ENCODE data around the gene FOXI3.

The FOXI3 gene

DNA sequence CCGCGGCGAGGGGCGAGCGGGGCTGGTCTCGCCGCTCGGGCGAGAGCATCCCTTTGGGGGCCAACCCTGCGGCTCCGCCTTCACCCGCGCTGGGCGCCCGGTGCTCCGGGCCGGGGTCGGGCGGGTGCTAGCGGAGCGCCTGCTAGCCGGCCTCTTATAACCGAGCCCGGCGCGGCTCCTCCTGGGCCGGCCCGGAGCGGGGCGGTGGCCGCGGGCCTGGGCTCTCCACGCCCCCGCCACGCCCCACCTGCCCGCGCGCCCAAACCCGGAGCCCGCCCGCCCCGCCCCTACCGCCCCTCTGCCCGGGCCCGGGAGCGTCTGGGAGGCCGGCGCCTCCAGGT lies at the start of gene FOXI3:
TSS of gene FOXI3 (minus strand) at position 129 of the 341 bp plus-strand sequence. CDS start 158 bp downstream, outside the sequence.
- no peak for DNase-seq

DNA sequence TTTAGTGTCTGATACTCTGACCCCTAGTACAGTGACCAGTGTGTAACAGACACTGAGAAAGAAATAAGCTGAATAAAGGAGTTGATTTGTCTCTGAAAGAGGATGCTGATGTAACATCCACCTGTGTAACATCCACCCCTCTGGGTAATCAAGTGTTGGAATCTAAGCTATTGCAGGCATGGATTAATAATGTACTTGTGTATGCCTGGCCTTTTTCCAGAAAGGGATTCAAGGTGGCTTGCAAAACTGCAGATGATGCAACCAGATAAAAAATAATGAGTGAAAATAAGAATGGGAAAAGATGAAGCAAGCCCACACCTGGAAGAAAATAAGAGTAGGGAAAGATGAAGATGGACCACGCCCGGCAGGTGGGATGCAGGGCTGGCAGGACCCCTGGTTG lies 48.2 kb upstream of the FOXI3 start:
- DNase-seq, result no peak

DNA sequence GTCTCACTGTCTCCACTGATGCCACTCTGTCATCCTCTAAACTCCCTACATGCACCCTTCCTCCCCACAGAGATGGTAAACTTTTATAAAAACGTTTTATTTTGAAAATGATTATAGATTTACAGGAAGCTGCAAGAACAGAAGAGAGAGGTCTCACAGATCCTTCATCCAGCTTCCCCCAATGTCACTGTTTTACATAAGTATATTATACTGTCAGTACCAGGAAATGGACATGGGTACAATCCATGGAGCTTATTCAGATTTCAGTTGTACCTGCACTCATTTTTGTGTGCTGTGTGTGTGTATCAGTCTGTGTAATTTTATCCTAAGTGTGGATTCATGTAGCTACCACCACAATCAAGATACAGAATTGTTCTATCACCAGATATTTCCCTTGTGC lies 46.7 kb upstream of the FOXI3 start:
- DNase-seq, result no peak

DNA sequence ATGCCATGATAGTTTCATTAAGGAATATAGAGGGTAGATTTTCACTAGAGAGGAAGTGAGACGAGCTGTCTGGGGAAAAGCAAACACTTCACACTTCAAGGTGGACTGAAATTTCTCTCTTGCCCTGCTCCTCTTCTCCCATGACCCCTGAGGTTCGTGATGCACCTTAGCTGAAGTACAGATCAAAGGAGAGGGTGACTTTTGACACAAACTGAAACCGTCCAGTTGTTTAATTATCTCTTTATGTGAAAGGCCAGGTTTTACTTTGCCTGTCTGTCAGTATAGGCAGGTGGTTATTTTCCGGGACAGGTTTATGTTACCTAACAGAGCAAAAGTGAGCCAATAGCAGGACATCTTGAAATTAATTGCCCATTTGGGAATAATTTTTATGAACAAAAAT lies 41.0 kb upstream of the FOXI3 start:
- no peak for DNase-seq

DNA sequence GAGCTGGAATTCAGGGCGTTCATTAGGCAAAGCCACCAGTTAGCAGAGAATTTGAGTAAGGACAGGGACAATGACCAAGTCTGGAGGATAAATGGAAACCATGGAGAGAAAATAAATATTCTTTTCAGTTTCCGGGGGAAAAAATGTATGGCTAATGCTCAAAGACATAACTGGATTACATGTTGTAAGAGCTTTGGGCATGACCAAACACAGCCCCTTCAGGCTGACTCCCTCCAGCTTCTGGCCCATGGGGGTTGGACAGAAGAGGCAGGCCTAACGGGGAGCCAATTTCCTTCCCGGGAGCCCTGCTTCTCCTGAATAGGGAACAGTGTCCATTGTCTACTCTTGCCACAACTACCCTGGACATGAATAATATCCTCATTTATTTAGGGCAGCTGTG lies 39.5 kb upstream of the FOXI3 start:
- DNase-seq, result no peak

DNA sequence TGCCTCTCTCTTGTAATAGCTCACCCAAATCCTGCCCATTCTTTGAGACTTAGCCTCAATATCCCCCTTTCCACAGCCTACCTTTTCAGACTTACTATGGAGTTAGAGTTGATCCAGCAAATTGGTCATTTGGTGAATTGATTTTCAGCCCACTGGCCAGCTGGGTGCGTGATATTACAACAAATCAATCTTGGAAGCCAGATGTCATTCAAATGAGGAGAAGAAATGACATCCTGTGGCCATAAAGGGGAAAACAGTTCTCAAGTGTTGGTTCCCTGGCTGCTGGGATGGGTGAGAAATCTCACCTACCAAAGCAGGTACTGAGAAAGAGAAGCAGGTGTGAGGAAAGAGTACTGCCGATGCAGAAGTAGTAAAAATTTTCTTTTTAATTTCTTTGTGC lies 36.7 kb upstream of the FOXI3 start:
- no peak for DNase-seq

DNA sequence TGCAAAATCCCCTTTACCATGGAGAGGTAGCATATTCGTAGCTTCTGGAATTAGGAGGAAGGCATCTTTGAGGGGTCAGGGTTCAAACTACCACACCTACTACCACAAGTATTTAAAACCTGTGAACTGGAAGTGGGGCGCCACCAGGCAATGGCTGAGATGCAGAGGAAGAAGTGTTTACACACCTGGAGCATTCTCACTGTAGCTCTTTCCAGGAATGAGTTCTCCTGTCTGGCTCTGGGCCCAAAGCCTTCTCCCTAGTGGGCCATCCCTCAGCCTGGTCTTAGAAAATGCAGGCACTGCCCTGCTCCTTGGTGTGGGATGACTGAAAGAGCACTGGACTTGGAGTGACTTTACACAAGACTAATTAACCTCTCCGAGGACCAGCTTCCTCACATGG lies 30.7 kb upstream of the FOXI3 start:
- DNase-seq, result no peak

DNA sequence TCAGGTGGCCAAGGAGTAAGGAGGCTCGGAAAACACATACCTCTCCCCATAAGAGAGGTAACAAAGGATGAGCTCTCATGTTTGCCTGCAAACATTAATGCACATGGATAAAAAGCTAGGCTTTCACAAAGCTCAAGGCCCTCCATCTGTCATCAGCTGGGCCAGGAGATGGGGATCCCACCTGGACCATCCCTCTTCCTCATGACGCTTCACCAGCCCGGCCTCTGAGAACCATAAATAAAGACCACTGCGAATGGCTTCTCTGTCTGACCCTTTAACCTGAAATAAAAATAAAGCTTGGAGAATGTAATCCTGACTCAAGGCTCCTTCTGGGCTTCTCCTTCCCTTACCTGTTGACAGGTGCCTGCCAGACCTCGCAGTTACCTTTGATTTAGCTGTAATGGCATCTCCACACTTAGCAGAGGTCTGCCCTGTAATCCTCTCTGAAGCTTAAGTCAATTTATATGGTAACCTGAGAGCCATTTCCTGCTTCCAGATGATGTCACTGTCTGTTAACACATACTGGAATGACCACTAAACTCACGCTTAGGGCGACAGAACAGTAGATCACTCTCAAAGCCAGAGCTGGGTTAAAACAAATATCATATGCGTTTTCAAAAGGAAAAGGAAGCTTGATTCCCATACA lies 29.3 kb upstream of the FOXI3 start:
- no peak for DNase-seq

DNA sequence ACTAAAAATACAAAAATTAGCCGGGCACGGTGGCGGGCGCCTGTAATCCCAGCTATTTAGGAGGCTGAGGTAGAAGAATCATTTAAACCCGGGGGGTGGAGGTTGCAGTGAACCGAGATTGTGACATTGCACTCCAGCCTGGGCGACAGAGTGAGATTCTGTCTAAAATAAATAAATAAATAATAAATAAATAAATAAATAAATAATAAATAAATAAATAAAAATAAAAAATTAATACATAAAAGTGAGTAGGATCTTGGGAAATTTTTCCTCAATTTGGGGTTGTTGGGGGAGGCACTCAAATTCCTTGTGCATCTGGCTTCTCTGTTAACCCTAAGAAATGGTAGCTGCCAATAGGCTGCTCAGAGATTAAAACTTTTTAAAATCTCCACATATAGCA lies 20.3 kb upstream of the FOXI3 start:
- no peak for DNase-seq

DNA sequence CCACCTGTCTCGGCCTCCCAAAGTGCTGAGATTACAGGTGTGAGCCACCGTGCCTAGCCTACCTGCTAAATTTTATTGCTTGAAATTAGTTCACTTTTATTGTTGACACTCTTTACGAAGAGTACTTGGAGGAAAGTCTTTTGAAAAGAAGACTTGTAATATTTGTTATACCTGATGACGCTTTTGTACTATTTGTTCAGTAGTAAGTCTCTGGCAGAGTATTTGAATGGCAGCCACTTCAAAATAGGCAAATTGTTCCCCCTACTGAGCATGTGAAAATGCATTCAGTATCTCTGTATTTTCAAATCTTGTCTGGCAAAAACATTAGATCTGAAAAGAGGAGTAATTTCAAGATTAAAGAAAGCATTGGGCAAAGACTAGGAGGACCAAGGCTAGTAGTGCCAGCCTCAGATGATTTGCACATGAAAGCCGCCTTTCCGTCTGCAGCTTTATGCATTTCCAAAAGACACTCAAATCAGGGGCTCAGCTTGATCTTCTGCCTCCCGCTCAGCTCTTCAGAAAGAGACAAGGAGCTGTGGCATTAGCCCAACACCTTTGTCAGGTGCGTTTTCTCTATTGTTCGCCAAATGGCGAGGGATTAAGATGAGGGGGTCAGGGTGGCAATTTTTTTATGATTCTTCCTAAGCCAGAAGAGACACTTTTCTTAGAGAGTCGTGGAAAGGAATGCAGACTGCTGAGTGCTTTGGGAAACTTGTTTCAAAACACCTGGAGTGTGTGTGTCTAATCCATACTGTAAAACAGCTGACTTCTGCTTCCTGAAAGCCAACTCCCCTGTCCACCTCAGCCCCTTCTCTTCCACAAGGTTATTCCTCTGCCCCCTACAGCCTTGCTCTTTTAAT lies 18.8 kb upstream of the FOXI3 start:
- no peak for DNase-seq

DNA sequence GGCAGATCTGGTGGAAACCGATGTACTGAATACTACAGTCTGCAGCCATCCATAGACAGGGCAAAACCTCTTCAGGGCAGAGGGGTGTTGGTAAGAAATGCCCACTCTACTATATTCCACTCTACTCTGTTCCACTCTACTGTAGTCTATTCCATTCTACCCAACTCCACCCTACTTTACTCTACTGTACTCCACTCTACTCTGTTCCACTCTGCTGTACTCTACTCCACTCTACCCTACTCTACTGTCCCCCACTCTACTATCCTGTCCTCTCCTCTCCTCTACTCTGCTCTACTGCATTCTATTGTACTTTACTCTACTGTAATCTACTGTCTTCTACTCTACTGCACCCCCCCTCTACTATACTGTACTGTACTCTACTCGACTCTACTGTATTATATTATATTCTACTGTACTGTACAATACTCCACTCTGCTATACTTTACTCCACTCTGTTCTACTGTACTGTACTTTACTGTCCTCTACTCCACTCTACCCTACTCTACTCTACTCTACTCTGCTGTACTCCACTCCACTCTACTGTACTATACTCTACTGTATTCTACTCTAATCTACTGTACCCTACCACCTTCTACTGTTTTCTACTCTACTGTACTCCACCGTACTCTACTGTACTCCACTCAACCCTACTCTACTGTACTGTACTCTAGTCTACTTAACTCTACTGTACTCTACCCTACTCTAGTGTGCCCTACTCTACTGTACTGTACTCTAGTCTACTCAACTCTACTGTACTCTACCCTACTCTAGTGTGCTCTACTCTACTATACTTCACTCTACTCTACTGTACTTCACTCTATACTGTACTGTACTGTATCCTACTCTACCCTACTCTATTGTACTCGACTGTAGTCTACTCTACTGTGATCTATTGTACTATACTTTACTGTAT lies 17.0 kb upstream of the FOXI3 start:
- DNase-seq, result no peak

DNA sequence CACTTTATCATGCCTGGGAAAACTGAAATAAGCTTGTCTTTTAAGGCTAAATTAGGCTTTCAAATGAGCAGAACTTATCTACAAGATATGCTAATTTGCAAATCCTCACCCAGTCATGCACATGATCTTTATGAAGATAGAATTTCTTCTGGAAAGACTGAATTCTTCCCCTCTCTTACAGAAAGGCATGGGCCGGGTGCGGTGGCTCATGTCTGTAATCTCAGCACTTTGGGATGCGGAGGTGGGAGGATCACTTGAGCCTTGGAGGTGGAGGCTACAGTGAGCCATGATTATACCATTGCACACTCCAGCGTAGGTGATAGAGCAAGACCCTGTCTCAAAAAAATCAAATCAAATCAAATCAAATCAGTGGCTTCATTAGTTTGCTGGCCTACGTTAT lies 11.7 kb upstream of the FOXI3 start:
- no peak for DNase-seq

DNA sequence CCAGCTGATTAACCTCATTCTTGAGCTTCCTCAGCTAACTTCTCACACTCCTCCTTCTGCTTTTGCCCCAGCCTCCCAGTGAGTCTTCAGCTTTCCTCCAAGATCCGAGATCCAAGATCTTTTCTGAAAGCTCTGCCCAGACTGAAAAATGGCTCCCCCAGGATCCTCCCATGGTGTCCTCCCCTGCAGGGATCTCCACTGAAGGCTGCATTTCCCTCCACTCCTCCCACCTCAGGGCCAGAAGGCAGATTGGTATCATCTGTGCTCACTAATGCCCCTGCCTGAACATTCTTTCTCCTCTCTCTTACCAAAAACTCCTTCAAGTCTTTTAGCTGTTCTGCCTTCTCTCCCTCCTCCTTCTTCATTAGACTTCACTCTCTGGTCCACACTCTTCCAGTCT lies 6.1 kb upstream of the FOXI3 start:
- no peak for DNase-seq

DNA sequence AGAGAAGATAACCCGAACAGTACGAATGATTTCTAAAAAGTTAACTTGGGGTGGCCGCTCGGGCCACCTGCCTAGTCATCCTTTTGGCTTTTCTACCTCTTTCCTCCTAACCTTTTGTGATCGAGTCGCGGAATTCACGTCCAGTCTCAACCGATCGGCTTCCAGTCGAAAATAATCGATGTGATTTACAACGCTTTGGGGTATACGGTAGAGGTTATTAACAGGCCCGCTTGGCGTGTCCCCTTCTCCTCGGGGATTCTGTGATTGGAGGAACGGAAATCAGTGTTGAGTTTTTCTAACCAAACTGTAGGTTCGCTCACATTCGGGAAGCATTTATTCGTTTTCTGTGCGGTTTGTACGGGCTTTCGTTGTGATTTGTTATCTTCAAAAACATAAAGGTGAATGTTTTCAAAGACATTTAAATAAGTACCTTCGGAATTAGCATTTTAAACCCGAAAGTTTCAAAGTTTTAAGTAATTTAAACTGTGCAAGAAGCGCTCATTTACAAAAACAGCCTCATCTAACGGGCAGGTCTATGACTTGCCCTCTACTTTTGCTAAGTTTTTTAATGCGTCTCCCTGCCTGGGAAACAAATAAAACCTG lies 588 bp upstream of the FOXI3 start:
- DNase-seq, result no peak

DNA sequence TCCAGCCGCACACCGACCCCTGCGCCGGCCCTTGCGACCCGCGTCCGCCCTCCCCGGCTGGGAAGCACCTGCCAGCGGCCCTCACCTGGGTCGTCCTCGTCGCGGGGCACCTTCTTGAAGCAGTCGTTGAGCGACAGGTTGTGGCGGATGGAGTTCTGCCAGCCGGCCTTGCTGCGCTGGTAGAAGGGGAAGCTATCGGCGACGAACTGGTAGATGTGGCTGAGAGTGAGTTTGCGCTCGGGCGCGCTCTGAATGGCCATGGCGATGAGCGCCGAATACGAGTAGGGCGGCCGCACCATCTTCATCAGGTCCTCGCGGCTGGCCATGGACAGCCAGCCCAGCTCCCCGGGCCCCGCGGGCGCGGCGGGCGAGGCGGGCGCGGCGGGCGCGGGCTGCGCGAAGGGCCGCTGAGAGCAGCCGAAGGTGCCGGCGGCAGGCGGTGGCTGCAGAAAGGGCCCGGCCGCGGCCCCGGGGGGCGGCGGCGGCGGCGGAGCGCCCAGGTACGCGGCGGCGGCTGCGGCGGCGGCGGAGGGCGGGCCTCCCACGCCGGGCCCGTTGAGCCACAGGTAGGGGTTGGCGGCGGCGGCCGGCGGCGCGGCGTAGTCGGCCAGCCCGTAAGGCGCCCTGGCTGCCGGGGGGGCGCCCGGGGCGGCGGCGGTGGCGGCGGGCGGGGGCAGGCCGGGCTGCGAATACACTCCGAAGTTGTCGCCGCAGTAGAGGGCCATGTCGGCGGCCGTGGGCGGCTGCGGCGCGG lies 505 bp downstream of the FOXI3 start:
- peak; percentile 5 for DNase-seq

DNA sequence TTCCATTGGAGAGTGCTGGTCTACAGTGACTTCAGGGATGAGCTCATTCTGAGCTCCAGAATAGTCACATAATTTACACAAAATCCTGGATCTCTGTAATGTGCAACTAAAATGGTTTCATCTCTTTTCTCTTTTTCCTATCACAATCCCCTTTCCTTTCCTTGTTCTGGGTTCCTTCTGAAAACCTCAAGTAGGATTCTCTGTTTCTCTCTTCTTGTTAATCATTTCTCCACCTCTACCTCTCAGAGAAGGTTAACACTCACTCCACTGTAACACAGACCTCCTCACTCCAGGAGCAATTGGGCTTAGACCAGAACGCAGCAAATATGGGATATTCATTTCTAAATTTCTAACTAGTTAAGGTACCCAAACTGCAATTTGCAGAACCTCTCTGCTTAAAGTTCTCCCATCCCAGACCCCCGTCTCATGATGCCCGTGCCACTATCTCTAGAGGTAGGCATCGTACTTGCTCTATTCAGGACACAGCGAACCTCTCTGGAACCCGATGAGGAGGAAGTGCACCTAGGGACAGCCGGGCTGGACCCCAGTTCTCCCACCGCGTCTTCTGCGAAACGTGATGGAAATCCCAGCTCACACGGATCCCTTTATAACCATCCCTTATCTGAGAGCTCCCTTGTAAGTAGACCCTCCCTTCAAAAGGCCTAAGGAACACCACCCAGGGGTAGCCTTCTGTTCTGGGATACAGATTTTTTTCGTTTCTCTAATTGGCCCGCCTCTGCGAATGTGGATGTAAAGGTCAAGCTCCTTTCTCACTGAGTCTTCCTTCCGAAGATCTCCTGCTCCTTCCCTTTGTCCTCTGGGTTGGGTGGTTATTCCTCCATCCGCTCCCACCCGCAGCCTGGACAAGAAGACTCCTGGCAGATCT lies 1.3 kb downstream of the FOXI3 start:
- DNase-seq, result no peak

DNA sequence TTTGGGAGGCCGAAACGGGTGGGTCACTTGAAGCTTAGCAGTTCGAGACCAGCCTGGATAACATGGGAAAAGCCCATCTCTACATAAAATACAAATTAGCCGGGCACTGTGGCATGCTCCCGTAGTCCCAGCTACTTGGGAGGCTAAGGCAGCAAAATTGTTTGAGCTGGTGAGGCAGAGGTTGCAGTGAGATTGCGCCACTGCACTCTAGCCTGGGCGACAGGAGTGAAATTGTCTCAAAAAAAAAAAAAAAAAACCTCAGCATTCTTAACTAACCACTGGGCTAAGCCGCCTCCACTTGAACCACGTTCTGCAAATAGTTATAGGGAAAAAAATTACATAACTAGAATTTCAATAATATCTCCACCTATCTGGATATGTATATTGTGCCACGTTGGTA lies 2.3 kb downstream of the FOXI3 start:
- DNase-seq, result no peak

DNA sequence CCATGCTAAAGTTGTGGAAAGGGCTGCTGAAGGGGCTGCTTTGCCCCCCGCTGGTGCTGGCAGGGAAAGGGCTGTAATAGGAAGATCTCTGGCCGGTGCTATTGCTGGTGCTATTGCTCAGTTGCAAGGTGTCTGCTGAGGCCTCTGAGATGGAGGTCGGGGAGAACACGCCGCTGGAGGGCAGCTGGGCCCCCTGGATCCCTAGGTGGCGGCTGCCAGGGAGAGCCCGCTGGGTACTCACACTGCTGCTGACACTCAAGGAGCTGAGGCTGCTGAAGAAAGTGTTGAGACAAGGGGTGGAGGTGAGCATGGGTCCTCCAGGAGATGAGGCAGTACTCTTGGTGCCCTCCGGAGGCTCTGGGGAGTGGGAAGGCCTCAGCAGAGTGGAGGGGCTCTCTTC lies 4.2 kb downstream of the FOXI3 start:
- no peak for DNase-seq

DNA sequence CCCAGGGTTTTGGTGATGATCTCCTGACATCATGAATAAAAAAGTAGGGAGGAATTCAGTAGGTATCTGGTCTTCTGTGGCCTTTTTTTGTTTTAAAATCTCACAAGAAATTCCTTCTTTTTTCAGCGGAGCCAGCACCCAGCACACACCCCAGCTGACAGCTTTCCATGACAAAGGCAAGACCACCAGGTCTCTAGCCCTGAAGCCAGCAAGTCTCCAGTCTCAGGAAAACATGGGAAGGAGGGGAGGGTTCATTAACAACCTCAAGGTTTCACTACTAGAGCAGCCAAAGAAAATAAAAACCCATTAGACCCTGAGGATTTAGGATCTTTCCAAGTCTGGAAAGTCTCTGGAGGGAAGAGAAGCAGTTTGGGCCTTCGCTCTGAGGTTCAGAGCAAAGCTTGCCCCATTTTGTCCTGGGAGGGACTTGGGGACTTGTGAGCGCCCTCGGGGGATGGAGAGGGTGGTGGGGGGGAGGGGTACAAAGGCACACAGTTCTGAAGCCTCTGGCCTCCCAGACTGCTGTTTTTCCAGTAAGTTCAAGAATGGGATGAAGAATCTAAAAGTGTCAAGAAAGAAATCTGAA lies 9.0 kb downstream of the FOXI3 start:
- DNase-seq, result no peak

DNA sequence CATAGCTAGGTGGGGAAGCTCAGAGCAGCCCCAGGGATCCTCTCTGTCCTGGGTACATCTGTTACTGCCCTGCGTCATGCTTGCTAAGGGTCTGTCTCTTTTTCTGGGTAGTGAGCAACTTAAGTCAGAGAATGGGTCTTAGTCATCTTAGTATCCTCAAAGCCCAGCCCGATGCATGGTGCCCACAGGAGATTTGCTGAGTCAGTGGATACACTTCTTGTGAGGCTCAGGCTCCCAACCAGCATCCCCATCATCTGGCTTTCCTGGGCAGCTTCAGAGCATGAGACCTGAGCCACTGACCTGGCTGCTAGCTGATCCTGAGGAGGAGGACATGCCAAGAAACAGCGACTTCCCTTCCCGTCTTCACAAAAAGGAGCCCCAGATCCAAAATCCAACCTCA lies 10.0 kb downstream of the FOXI3 start:
- DNase-seq, result no peak

DNA sequence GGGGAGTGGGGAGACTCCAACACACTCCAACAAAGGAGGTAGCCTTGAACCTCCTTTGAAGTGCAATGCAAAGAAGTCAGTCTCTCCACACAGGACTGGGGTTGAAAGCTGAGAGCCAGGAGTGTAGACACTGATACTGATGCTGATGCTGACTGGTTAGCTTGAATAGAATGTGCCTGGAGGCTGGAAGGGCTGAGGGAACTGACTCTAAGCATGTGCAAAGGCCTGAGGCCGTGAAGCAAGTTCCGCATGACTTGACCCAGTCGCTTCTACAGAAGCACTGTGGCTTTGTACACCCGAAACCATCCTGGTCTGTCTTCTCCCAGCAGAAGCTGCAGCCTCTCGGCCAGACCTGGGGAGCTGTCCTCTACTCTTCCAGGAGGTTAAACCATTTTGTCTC lies 10.4 kb downstream of the FOXI3 start:
- DNase-seq, result no peak
